Measurements from ENCODE around the gene PSKH1. TPM values are rescaled to one million over a fixed set of nuclear protein-coding genes. Genes with fewer than 3 reads are reported as not detected.

PSKH1 gene
- 10 to 100 TPM; 21.9 to 36.5 (median 31.5) TPM for total RNA-seq

- 0 to 2% methylated on average over 39 to 51 of the region's 90 CpGs for WGBS, 2 donors
- DNase-seq, result peak; percentile 97 to 98
- Histone ChIP-seq H3K27me3 (no peaks in the 10 kb centered on the region), H3K27ac (peak within 1 kb of the TSS; percentile 95 to 97 (median 97)), H3K4me3 (peak within 1 kb of the TSS; percentile 78 to 97 (median 85)), H3K4me1 (peaks cover 28 to 50% (median 37%) of the 10 kb centered on the region in 4 donors), H3K36me3 (no peaks in the 10 kb centered on the region), H3K9me3 (no peaks in the 10 kb centered on the region)
- TF ChIP-seq, protein P1, sequence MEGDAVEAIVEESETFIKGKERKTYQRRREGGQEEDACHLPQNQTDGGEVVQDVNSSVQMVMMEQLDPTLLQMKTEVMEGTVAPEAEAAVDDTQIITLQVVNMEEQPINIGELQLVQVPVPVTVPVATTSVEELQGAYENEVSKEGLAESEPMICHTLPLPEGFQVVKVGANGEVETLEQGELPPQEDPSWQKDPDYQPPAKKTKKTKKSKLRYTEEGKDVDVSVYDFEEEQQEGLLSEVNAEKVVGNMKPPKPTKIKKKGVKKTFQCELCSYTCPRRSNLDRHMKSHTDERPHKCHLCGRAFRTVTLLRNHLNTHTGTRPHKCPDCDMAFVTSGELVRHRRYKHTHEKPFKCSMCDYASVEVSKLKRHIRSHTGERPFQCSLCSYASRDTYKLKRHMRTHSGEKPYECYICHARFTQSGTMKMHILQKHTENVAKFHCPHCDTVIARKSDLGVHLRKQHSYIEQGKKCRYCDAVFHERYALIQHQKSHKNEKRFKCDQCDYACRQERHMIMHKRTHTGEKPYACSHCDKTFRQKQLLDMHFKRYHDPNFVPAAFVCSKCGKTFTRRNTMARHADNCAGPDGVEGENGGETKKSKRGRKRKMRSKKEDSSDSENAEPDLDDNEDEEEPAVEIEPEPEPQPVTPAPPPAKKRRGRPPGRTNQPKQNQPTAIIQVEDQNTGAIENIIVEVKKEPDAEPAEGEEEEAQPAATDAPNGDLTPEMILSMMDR (IDR thresholded peaks at IDR 0.05), result peak in 1 of 6 experiments; percentile 4
- TF ChIP-seq EP300 (IDR thresholded peaks at IDR 0.05) (no peak), POLR2AphosphoS5 (IDR thresholded peaks at IDR 0.05) (peak in 1 of 2 donors; percentile 73), POLR2A (IDR thresholded peaks at IDR 0.05) (peak in 3 of 4 donors; percentile 69 to 90 (median 89))
- peak; percentile 97 to 98 for ATAC-seq (ENCODE audit: low FRiP score in 2 of 2)
Measured at GRCh38 chr16:67892899-67893742, at the start of gene PSKH1. TSS of gene PSKH1 (plus strand) at chr16:67893254. CDS start at chr16:67908750, 15,496 bp downstream.

GRCh38 chr16:67843343-67843765 is 49.7 kb upstream of the PSKH1 start:
- DNase-seq, result no peak
- 20 to 22% methylated on average over 10 to 11 of the region's 11 CpGs for WGBS, 2 donors
- peaks cover 42 to 55% (median 46%) of the 10 kb centered on the region in 4 donors for H3K4me1 ChIP-seq

GRCh38 chr16:67844497-67844896 is 48.6 kb upstream of the PSKH1 start:
- ATAC-seq (ENCODE audit: low FRiP score in 2 of 2) (no peak), DNase-seq (no peak)
- WGBS, 2 donors, result 76 to 85% methylated on average over 4 of the region's 4 CpGs
- H3K36me3 ChIP-seq, result no peaks in the 10 kb centered on the region
- peak overlapping the region in 1 of 4 donors; percentile 7 for H3K4me3 ChIP-seq
- peak overlapping the region in 2 of 4 donors; percentile 98 to 100 for H3K27ac ChIP-seq
- no peaks in the 10 kb centered on the region for H3K9me3 ChIP-seq
- TF ChIP-seq POLR2A (IDR thresholded peaks at IDR 0.05), result no peak
- TF ChIP-seq, protein P1 (IDR thresholded peaks at IDR 0.05), result no peak
- TF ChIP-seq POLR2AphosphoS5 (IDR thresholded peaks at IDR 0.05), result no peak
- no peak for TF ChIP-seq EP300 (IDR thresholded peaks at IDR 0.05)
- H3K4me1 ChIP-seq, result peaks cover 44 to 60% (median 51%) of the 10 kb centered on the region in 4 donors
- H3K27me3 ChIP-seq, result no peaks in the 10 kb centered on the region

More at GRCh38 chr16:67843343-67843765, 49.7 kb upstream of the PSKH1 start:
- H3K27ac ChIP-seq, result peak overlapping the region; percentile 98 to 100 (median 99)
- H3K4me3 ChIP-seq, result peak overlapping the region; percentile 76 to 90 (median 78)
- H3K36me3 ChIP-seq, result no peaks in the 10 kb centered on the region
- no peak for TF ChIP-seq POLR2A (IDR thresholded peaks at IDR 0.05)
- no peak for TF ChIP-seq EP300 (IDR thresholded peaks at IDR 0.05)
- no peak for TF ChIP-seq POLR2AphosphoS5 (IDR thresholded peaks at IDR 0.05)
- TF ChIP-seq, protein P1 (IDR thresholded peaks at IDR 0.05), result peak in 1 of 6 experiments; percentile 2
- no peaks in the 10 kb centered on the region for H3K27me3 ChIP-seq
- no peaks in the 10 kb centered on the region for H3K9me3 ChIP-seq
- ATAC-seq (ENCODE audit: low FRiP score in 2 of 2), result no peak

DNA sequence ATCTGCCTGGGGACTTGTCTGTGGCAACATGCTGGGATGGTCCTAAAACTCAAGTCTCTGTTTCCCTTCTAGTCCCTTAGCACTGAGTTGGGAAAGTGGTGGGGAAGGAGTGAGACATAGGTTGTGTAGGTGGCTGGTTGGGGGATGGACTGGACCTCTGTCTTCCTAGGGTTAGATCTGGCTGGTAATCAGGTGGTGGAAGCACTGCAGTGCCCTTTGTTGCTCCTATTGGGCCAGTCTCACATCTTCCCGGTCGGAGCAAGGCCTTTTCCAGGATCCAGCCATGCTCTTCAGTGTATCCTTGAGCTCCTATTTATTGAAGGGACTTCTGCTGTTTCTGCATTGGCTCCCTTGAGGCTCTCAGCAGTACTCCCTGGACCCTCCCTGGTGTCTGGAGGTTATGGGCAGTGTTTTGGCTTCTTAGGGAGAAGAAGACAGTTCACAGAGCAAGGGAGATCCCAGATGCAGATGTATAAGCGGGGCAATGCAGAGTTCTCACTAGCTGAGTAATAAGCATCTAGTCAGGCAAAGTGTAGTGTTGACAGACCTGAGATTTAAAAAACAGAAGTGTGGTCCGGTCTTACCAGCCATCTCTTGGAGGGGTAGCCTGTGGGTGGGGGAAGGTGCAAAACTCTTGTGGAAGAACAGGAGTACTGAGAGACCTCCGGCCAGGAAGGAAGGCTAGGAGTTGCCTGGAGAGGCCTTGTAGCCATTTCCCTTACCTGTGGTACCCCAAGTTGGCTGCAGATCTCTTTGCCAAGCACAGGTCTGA is 47.6 kb upstream of the PSKH1 start:
- Histone ChIP-seq H3K27ac (peak overlapping the region; percentile 87 to 98 (median 94)), H3K9me3 (no peaks in the 10 kb centered on the region), H3K4me3 (peak overlapping the region in 3 of 4 donors; percentile 73 to 97 (median 97)), H3K4me1 (peaks cover 44 to 60% (median 51%) of the 10 kb centered on the region in 4 donors), H3K27me3 (no peaks in the 10 kb centered on the region), H3K36me3 (no peaks in the 10 kb centered on the region)
- TF ChIP-seq EP300 (IDR thresholded peaks at IDR 0.05) (no peak), POLR2AphosphoS5 (IDR thresholded peaks at IDR 0.05) (no peak), POLR2A (IDR thresholded peaks at IDR 0.05) (no peak)
- TF ChIP-seq, protein P1 (IDR thresholded peaks at IDR 0.05), result no peak
- ATAC-seq (ENCODE audit: low FRiP score in 2 of 2) (no peak), DNase-seq (no peak)
- 67 to 70% methylated on average over 5 of the region's 5 CpGs for WGBS, 2 donors
